K562 (cell line): ENCODE results near the gene CPE. TPM values are rescaled to one million over a fixed set of nuclear protein-coding genes. Genes with fewer than 3 reads are reported as not detected.

ENCODE experiments used
- ATAC-seq: fragments of 200-7000 bp; cut with Tn5 transposase; 3 replicates; pipeline ENCODE4 v1.9.1; 2020; ENCODE audit warnings: moderate library complexity
- BruUV-seq: library from RNA; stranded (reverse); fragments of 400-500 nt; replicated peaks from 2 replicates; lab custom pipeline; 2021; lab: Mats Ljungman, UMichigan
- CTCF ChIA-PET: fragments of 300-600 bp; formaldehyde crosslinking; extraction: SDS; loops from one replicate; lab custom pipeline; 2021; ENCODE audit warnings: low intra/inter-chr PET ratio; lab: Yijun Ruan, JAX
- POLR2A ChIA-PET: fragments of 300-600, 350-650 bp; sonication (Branson Sonifier 250); formaldehyde crosslinking; extraction: SDS; loops from one replicate; lab custom pipeline; 2021; ENCODE audit warnings: antibody characterized with exemption, inconsistent platforms; lab: Yijun Ruan, JAX
- DNase-seq, 4 experiments: peaks; one replicate each; pipeline versions ENCODE4 v3.0.0 to v3.0.0-alpha.2; 2011 to 2018; ENCODE audit warnings: low spot score in 3 of 4, mixed read lengths in 3 of 4; ENCODE audit errors: extremely low read depth in 1 of 4
- FAIRE-seq: peaks from 2 replicates; lab custom pipeline; 2011; peaks lifted over from hg19 to GRCh38; lab: Jason Lieb, UNC
- H2AFZ ChIP-seq: 2 replicates; pipeline ENCODE4 v1.6.0; 2011; ENCODE audit warnings: low read depth, low read length, control low read depth, inconsistent platforms
- H3K27ac ChIP-seq: fragments of 200-600 bp; 3 replicates; pipeline ENCODE4 v1.8.0; 2011; ENCODE audit warnings: low read depth, mild to moderate bottlenecking, control low read depth, inconsistent platforms, low read length, moderate library complexity, mixed read lengths; ENCODE audit errors: extremely low read depth
- H3K27me3 ChIP-seq, 2 experiments: fragments of 300-600 bp in 1 of 2; 2 replicates in 1 of 2; 3 replicates in 1 of 2; pipeline versions ENCODE4 v1.6.0 to v1.8.0; 2011; ENCODE audit warnings: inconsistent platforms in 2 of 2, low read length in 2 of 2, mild to moderate bottlenecking in 1 of 2, mixed read lengths in 1 of 2, moderate library complexity in 1 of 2; ENCODE audit not compliant: control insufficient read depth in 2 of 2, insufficient read depth in 2 of 2
- H3K36me3 ChIP-seq: fragments of 300-600 bp; 3 replicates; pipeline ENCODE4 v1.8.0; 2011; ENCODE audit warnings: mild to moderate bottlenecking, low read length, inconsistent platforms; ENCODE audit not compliant: control insufficient read depth, insufficient read depth
- H3K4me1 ChIP-seq, 2 experiments: fragments of 200-600 bp in 1 of 2; replicated peaks in 1 of 2; 2 replicates in 1 of 2; 3 replicates in 1 of 2; pipeline versions ENCODE4 v1.5.1 to v1.8.0; 2011; ENCODE audit warnings: inconsistent platforms in 2 of 2, low read length in 2 of 2, mild to moderate bottlenecking in 1 of 2, mixed read lengths in 1 of 2, moderate library complexity in 1 of 2; ENCODE audit not compliant: control insufficient read depth in 2 of 2, insufficient read depth in 2 of 2
- H3K4me2 ChIP-seq: 2 replicates; pipeline ENCODE4 v1.6.1; 2011; ENCODE audit warnings: low read length, control low read depth, inconsistent platforms, mixed read lengths; ENCODE audit not compliant: insufficient read depth
- H3K4me3 ChIP-seq: fragments of 200-600 bp; sonication (generic), shearing (Covaris generic); 2 replicates; pipeline ENCODE4 v1.5.1; 2016; ENCODE audit warnings: control low read depth, inconsistent platforms
- H3K79me2 ChIP-seq: fragments of 200-600 bp; 3 replicates; pipeline ENCODE4 v1.8.0; 2011; ENCODE audit warnings: low read length, inconsistent platforms; ENCODE audit not compliant: control insufficient read depth, insufficient read depth
- H3K9ac ChIP-seq, 2 experiments: 2 replicates each; pipeline versions ENCODE4 v1.6.0 to v1.6.1; 2011; ENCODE audit warnings: low read depth in 2 of 2, low read length in 2 of 2, control low read depth in 1 of 2, inconsistent platforms in 1 of 2, mild to moderate bottlenecking in 1 of 2, mixed read lengths in 1 of 2; ENCODE audit not compliant: insufficient read depth in 1 of 2
- H3K9me1 ChIP-seq: one replicate; pipeline ENCODE4 v1.6.0; 2011; ENCODE audit warnings: inconsistent platforms, mild to moderate bottlenecking, low read length, moderate library complexity; ENCODE audit not compliant: control insufficient read depth, insufficient read depth
- H3K9me3 ChIP-seq: replicated peaks from 2 replicates; pipeline ENCODE4 v1.5.1; 2011; ENCODE audit warnings: low read depth, low read length, inconsistent platforms; ENCODE audit not compliant: control insufficient read depth, insufficient read depth
- H4K20me1 ChIP-seq: replicated peaks from 2 replicates; pipeline ENCODE4 v1.6.1; 2011; ENCODE audit warnings: low read length, inconsistent platforms, mixed read lengths; ENCODE audit not compliant: control insufficient read depth, insufficient read depth
- ARID2 ChIP-seq: fragments of 450-650 bp; IDR thresholded peaks from 2 replicates; pipeline ENCODE4 v1.6.1; 2017; ENCODE audit warnings: antibody characterized with exemption, mild to moderate bottlenecking
- CBFB ChIP-seq: sonication (generic); formaldehyde crosslinking; IDR thresholded peaks from 2 replicates; pipeline ENCODE4 v1.4.0; 2020; ENCODE audit warnings: mild to moderate bottlenecking, missing genetic modification reagents
- KDM2B ChIP-seq: fragments of 250-450 bp; sonication (Bioruptor Pico); IDR thresholded peaks from 2 replicates; pipeline ENCODE4 v1.8.0; 2021; ENCODE audit warnings: mild to moderate bottlenecking, moderate library complexity
- RAD21 ChIP-seq, 2 experiments: fragments of 250-450 bp in 1 of 2; fragments of 450-650 bp in 1 of 2; sonication (Bioruptor Pico) in 1 of 2; formaldehyde crosslinking in 1 of 2; IDR thresholded peaks in 1 of 2; conservative IDR thresholded peaks in 1 of 2; 2 replicates each; pipeline versions ENCODE4 v1.4.0 to v1.8.0; 2020 to 2022; ENCODE audit warnings: mild to moderate bottlenecking in 2 of 2, moderate library complexity in 1 of 2
- SMC3 ChIP-seq: conservative IDR thresholded peaks from 2 replicates; pipeline ENCODE4 v1.6.1; 2011; ENCODE audit warnings: low read depth, low read length, improper control_type of control experiment; ENCODE audit not compliant: insufficient read depth
- TOE1 ChIP-seq, 2 experiments: fragments of 450-650 bp in 1 of 2; sonication (generic) in 1 of 2; formaldehyde crosslinking in 1 of 2; IDR thresholded peaks; 2 replicates each; pipeline versions ENCODE4 v1.7.1 to v1.8.0; 2016 to 2022; ENCODE audit warnings: borderline replicate concordance in 2 of 2, mild to moderate bottlenecking in 2 of 2, antibody characterized with exemption in 1 of 2, inconsistent platforms in 1 of 2, low read depth in 1 of 2, missing genetic modification reagents in 1 of 2, moderate library complexity in 1 of 2
- WGBS: fragments of 100-300 bp; shearing (Covaris generic); methylation state at CpG from one replicate; pipeline ENCODE4 v1.1.6; 2016; ENCODE audit warnings: low coverage, mixed read lengths; ENCODE audit not compliant: insufficient coverage; ENCODE audit errors: missing lambda C conversion rate; 5-methylcytosine and 5-hydroxymethylcytosine counted together
- in situ Hi-C: fragments of 300-500 bp; cut with MboI; formaldehyde crosslinking; loops from 4 replicates; pipeline ENCODE4 v1.15.0; 2018; ENCODE audit warnings: inconsistent platforms, mixed read lengths
- intact Hi-C: fragments of 100-400 bp; cut with micrococcal nuclease; formaldehyde crosslinking; loops from 2 replicates; pipeline ENCODE4 v1.14.2; 2022
- polyA plus RNA-seq, 8 experiments: library from polyadenylated mRNA; depleted of rRNA in 4 of 8; stranded (reverse) in 5 of 8; unstranded in 3 of 8; fragments of >200 nt; fragmentation: Nextera tagmentation in 2 of 8; fragmentation: Illumina TruSeq in 1 of 8; extraction: Ambion mirVana in 2 of 8; extraction: Trizol in 1 of 8; gene quantifications; 2 replicates each; pipeline versions ENCODE4 v1.2.1 to v1.2.3, GENCODE V29; 2011 to 2014; ENCODE audit warnings: inconsistent platforms in 1 of 8, missing spikeins in 1 of 8
- total RNA-seq, 7 experiments: library from RNA; depleted of rRNA in 6 of 7; stranded (reverse); fragments of >200 nt in 6 of 7; fragmentation: Illumina TruSeq in 2 of 7; extraction: Trizol in 2 of 7; gene quantifications; 2 replicates each; pipeline versions ENCODE4 v1.2.1 to v1.2.3, GENCODE V29; 2011 to 2021; ENCODE audit warnings: low replicate concordance in 1 of 7
- TF ChIP-seq, protein P1 (sequence below), 3 experiments: IDR thresholded peaks in 2 of 3; conservative IDR thresholded peaks in 1 of 3; 2 replicates each; pipeline ENCODE4 v1.5.1; 2011 to 2012; ENCODE audit warnings: low read length in 3 of 3, mild to moderate bottlenecking in 3 of 3, control low read depth in 2 of 3, improper control_type of control experiment in 1 of 3, inconsistent platforms in 1 of 3, low read depth in 1 of 3, mixed read lengths in 1 of 3, moderate library complexity in 1 of 3; ENCODE audit not compliant: insufficient read depth in 2 of 3
- TF ChIP-seq, protein P2 (sequence below), 2 experiments: fragments of 450-650 bp; formaldehyde crosslinking in 1 of 2; IDR thresholded peaks; 2 replicates each; pipeline versions ENCODE4 v1.4.0 to v1.6.1; 2014 to 2020; ENCODE audit warnings: mild to moderate bottlenecking in 2 of 2, borderline replicate concordance in 1 of 2, low read depth in 1 of 2

The CPE gene
- total and polyA plus RNA-seq, 9 of the 15 experiments (the other 6 are each of a cell fraction or from before 2014, with no cell fraction given) = 0.04 to 0.16 (median 0.06) TPM; not detected in 4

DNA sequence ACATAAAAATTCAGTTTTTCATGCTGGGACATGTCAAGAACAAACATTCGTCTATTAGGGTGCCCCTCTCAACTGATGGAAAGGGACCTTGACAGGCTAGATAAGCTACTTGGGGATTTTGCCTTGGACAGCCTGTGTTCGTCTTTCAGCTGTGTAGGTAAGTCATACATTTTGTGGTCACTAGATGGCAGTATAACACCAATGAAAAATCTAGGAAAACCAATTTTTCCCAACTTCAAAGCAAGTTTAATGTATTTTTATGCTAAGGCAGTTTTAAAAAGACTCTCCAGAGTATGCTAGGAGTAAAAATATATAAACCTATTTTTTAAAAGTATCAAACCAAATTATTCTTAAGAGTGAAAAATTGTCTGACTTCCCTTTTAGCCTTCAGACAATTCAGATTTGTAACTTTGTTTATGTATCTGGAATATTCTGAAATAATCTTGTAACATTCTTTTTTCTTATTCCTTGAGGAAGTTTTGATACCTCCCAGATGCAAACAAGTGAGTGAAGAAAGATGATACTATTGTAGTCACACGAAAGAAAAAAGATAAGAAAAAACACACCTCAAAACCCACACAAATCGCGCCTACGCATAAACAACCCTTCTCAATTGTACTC, 158.3 kb downstream of the CPE start:
- DNase-seq (peak; percentile 35 to 57 (median 46)), ATAC-seq (peak; percentile 81), FAIRE-seq (peak; percentile 96)
- H2AFZ ChIP-seq = no peak overlapping the region
- H4K20me1 ChIP-seq = no peaks in the 10 kb centered on the region
- no peak overlapping the region for H3K27ac ChIP-seq
- ChIA-PET POLR2A (no interaction called here), CTCF (interaction anchor here (0.6 to 2.1 kb wide), 3 partner anchors 9 to 555 kb away, joined by 3 to 14 read pairs (median 3); no protein-coding TSS in a partner anchor)
- BruUV-seq = no TSS peak
- H3K4me1 ChIP-seq = no peaks in the 10 kb centered on the region
- 22% methylated on average over 6 of the region's 6 CpGs for WGBS
- H3K79me2 ChIP-seq = no peaks in the 10 kb centered on the region
- no peak overlapping the region for H3K4me3 ChIP-seq
- intact Hi-C loops = loop anchor here (1.0 kb wide), 3 partner anchors 44 to 555 kb away; no protein-coding TSS in a partner anchor
- H3K36me3 ChIP-seq = no peaks in the 10 kb centered on the region
- in situ Hi-C loops = loop anchor here (10.0 kb wide), 1 partner anchor 558 kb away; no protein-coding TSS in a partner anchor
- no peak overlapping the region for H3K4me2 ChIP-seq
- H3K27me3 ChIP-seq = no peaks in the 10 kb centered on the region; a peak in 2 of 5 replicates
- no peak overlapping the region for H3K9ac ChIP-seq
- H3K9me1 ChIP-seq = no peaks in the 10 kb centered on the region
- TF ChIP-seq SMC3 (0 out of 2 replicates have a peak, but pooled peaks have one; percentile 30), KDM2B (CRISPR knock-in tag) (no peak), TOE1 (IDR thresholded peaks at IDR 0.05; ENCODE audit: borderline replicate concordance) (no peak), TOE1 (CRISPR knock-in tag; IDR thresholded peaks at IDR 0.05; ENCODE audit: borderline replicate concordance, low read depth) (no peak), CBFB (CRISPR knock-in tag) (no peak), RAD21 (CRISPR knock-in tag; conservative IDR thresholded peaks at IDR 0.05 in 1 of 2, IDR thresholded peaks at IDR 0.05 in 1 of 2) (peak; percentile 68 to 75), ARID2 (no peak)
- TF ChIP-seq, protein P1, sequence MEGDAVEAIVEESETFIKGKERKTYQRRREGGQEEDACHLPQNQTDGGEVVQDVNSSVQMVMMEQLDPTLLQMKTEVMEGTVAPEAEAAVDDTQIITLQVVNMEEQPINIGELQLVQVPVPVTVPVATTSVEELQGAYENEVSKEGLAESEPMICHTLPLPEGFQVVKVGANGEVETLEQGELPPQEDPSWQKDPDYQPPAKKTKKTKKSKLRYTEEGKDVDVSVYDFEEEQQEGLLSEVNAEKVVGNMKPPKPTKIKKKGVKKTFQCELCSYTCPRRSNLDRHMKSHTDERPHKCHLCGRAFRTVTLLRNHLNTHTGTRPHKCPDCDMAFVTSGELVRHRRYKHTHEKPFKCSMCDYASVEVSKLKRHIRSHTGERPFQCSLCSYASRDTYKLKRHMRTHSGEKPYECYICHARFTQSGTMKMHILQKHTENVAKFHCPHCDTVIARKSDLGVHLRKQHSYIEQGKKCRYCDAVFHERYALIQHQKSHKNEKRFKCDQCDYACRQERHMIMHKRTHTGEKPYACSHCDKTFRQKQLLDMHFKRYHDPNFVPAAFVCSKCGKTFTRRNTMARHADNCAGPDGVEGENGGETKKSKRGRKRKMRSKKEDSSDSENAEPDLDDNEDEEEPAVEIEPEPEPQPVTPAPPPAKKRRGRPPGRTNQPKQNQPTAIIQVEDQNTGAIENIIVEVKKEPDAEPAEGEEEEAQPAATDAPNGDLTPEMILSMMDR (IDR thresholded peaks at IDR 0.05 in 2 of 3, conservative IDR thresholded peaks at IDR 0.05 in 1 of 3; ENCODE audit: insufficient read depth in 2 of 3, low read depth in 1 of 3, low read length in 3 of 3) = peak; percentile 36 to 62 (median 55); a peak in 5 of 6 replicates
- TF ChIP-seq, protein P2, sequence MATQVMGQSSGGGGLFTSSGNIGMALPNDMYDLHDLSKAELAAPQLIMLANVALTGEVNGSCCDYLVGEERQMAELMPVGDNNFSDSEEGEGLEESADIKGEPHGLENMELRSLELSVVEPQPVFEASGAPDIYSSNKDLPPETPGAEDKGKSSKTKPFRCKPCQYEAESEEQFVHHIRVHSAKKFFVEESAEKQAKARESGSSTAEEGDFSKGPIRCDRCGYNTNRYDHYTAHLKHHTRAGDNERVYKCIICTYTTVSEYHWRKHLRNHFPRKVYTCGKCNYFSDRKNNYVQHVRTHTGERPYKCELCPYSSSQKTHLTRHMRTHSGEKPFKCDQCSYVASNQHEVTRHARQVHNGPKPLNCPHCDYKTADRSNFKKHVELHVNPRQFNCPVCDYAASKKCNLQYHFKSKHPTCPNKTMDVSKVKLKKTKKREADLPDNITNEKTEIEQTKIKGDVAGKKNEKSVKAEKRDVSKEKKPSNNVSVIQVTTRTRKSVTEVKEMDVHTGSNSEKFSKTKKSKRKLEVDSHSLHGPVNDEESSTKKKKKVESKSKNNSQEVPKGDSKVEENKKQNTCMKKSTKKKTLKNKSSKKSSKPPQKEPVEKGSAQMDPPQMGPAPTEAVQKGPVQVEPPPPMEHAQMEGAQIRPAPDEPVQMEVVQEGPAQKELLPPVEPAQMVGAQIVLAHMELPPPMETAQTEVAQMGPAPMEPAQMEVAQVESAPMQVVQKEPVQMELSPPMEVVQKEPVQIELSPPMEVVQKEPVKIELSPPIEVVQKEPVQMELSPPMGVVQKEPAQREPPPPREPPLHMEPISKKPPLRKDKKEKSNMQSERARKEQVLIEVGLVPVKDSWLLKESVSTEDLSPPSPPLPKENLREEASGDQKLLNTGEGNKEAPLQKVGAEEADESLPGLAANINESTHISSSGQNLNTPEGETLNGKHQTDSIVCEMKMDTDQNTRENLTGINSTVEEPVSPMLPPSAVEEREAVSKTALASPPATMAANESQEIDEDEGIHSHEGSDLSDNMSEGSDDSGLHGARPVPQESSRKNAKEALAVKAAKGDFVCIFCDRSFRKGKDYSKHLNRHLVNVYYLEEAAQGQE (IDR thresholded peaks at IDR 0.05; ENCODE audit: borderline replicate concordance) = peak; percentile 72; the same call in 1 of the 2 replicates
- TF ChIP-seq, protein P2 (CRISPR knock-in tag; IDR thresholded peaks at IDR 0.05; ENCODE audit: low read depth) = no peak
- TF ChIP-seq, all 486 proteins: peak for 4
- H3K9me3 ChIP-seq = no peaks in the 10 kb centered on the region
